Measurements from ENCODE around the gene PORCN. TPM values are rescaled to one million over a fixed set of nuclear protein-coding genes. Genes with fewer than 3 reads are reported as not detected.
A peak's percentile ranks its signal among the peaks of the same experiment; 100 is the strongest.

The PORCN gene
- total and polyA plus RNA-seq, 2 of the 4 experiments (the other 2 are of a cell fraction) = 4.1 to 10.1 TPM

GRCh38 chrX:48470110-48470832, 38.5 kb upstream of the PORCN start, which contains the start of gene SLC38A5 (continued):
- TF ChIP-seq ELK1 (IDR thresholded peaks at IDR 0.05; ENCODE audit: borderline replicate concordance, low read depth, low read length) (no peak), RCOR1 (IDR thresholded peaks at IDR 0.05; ENCODE audit: insufficient replicate concordance, low read length) (no peak), USF2 (IDR thresholded peaks at IDR 0.05; ENCODE audit: low read depth, low read length) (no peak)

- no peak overlapping the region for H3K27ac ChIP-seq (ENCODE audit: insufficient read depth, low read length)
- H3K4me2 ChIP-seq (ENCODE audit: low read depth, low read length) = no peak overlapping the region
- H2BK120ac ChIP-seq (ENCODE audit: low read depth, low read length) = no peak overlapping the region
- ATAC-seq (ENCODE audit: low read depth) (no peak), DNase-seq (no peak)
- 92% methylated on average over 5 of the region's 9 CpGs; no CpG with 5 or more reads in 1 of the 2 experiments for WGBS, 2 experiments (ENCODE audit: extremely low coverage in 2 of 2, insufficient read length in 1 of 2)
- no peaks in the 10 kb centered on the region for H3K9me1 ChIP-seq (ENCODE audit: insufficient read depth, low read length)
- no peak overlapping the region for H3K23ac ChIP-seq (ENCODE audit: low read depth, low read length)
- no peak overlapping the region for H2BK5ac ChIP-seq (ENCODE audit: low read depth, low read length, poor library complexity, severe bottlenecking)
- H4K8ac ChIP-seq (ENCODE audit: low read depth in 2 of 2, low read length in 2 of 2) = no peak overlapping the region
- H3K27me3 ChIP-seq (ENCODE audit: control insufficient read depth, insufficient read depth, low read length) = peaks cover 4% of the 10 kb centered on the region; the same call in 1 of the 2 replicates
- in situ Hi-C loops (cut with MboI; ENCODE audit: low sequenced_read_pairs) (no loop called here), dilution Hi-C loops (cut with HindIII; ENCODE audit: low sequenced_read_pairs, unreplicated experiment) (no loop called here), intact Hi-C loops (cut with micrococcal nuclease) (no loop called here)
- H3K18ac ChIP-seq (ENCODE audit: low read depth, low read length) = no peak overlapping the region
- no peaks in the 10 kb centered on the region for H3K36me3 ChIP-seq (ENCODE audit: control insufficient read depth, insufficient read depth, low read length)
- peaks cover 9% of the 10 kb centered on the region; the same call in 1 of the 2 replicates for H3K4me1 ChIP-seq (ENCODE audit: control insufficient read depth, insufficient read depth, low read length)
- H4K5ac ChIP-seq (ENCODE audit: low read depth, low read length) = no peak overlapping the region
- peak overlapping the region; percentile 61 for H2AK9ac ChIP-seq (replicated peaks; ENCODE audit: low read depth, low read length, poor library complexity)
- no peaks in the 10 kb centered on the region for H3K9me3 ChIP-seq (ENCODE audit: control insufficient read depth, insufficient read depth, low read length)
- H4K20me1 ChIP-seq (ENCODE audit: insufficient read depth, low read length) = no peaks in the 10 kb centered on the region
- no peak overlapping the region for H3K14ac ChIP-seq (replicated peaks; ENCODE audit: low read depth, low read length)
- ChIA-PET POLR2A (ENCODE audit: unreplicated experiment) (no interaction called here), CTCF (no interaction called here)
- no peak overlapping the region for H3K56ac ChIP-seq (ENCODE audit: extremely low read depth, insufficient read depth, low read length)
- no peak overlapping the region for H4K91ac ChIP-seq (ENCODE audit: insufficient read depth, low read depth, low read length)
- H3K9ac ChIP-seq (ENCODE audit: low read depth, low read length) = no peak overlapping the region
- H2AK5ac ChIP-seq (ENCODE audit: low read depth, low read length) = no peak overlapping the region
- no peaks in the 10 kb centered on the region for H3K79me1 ChIP-seq (ENCODE audit: low read depth in 1 of 2, low read length in 2 of 2)
- no peak overlapping the region for H2AFZ ChIP-seq (replicated peaks; ENCODE audit: low read length, poor library complexity)
- H3K4ac ChIP-seq (ENCODE audit: low read depth, low read length) = no peak overlapping the region
- no peak overlapping the region for H2BK20ac ChIP-seq (ENCODE audit: low read depth, low read length)
- no TSS peak for BruUV-seq (replicated peaks)
- H2BK15ac ChIP-seq (ENCODE audit: low read depth, low read length) = no peak overlapping the region
- H3K4me3 ChIP-seq (ENCODE audit: insufficient read depth, low read depth, low read length) = no peak overlapping the region
- TF ChIP-seq CEBPB (IDR thresholded peaks at IDR 0.05; ENCODE audit: low read depth, low read length) = no peak
- no peak for TF ChIP-seq USF2 (IDR thresholded peaks at IDR 0.05; ENCODE audit: low read depth, low read length)
- TF ChIP-seq MXI1 (IDR thresholded peaks at IDR 0.05; ENCODE audit: borderline replicate concordance, low read depth, low read length) = no peak
- no peak for TF ChIP-seq ELK1 (IDR thresholded peaks at IDR 0.05; ENCODE audit: borderline replicate concordance, low read depth, low read length)
- TF ChIP-seq SMC3 (IDR thresholded peaks at IDR 0.05; ENCODE audit: low read depth, low read length) = no peak
- no peak for TF ChIP-seq CHD1 (IDR thresholded peaks at IDR 0.05; ENCODE audit: low read depth, low read length)
- no peak for TF ChIP-seq POLR2A (IDR thresholded peaks at IDR 0.05; ENCODE audit: low read depth, low read length)
- no peak for TF ChIP-seq RCOR1 (IDR thresholded peaks at IDR 0.05; ENCODE audit: insufficient replicate concordance, low read length)
- TF ChIP-seq CTCF (conservative IDR thresholded peaks at IDR 0.05; ENCODE audit: low read depth, low read length) = no peak
These were observed 38.0 kb upstream of the PORCN start for GRCh38 chrX:48470833-48471118.
